HG02840 (cell line): Measurements from ENCODE around the gene TANC1.

Experiments used
- ATAC-seq: cut with Tn5 transposase; IDR thresholded peaks from one replicate; pipeline ENCODE4 v1.9.1; 2021; ENCODE audit warnings: mild to moderate bottlenecking, moderate library complexity, moderate number of reproducible peaks; ENCODE audit not compliant: unreplicated experiment, low FRiP score

Gene TANC1

DNA sequence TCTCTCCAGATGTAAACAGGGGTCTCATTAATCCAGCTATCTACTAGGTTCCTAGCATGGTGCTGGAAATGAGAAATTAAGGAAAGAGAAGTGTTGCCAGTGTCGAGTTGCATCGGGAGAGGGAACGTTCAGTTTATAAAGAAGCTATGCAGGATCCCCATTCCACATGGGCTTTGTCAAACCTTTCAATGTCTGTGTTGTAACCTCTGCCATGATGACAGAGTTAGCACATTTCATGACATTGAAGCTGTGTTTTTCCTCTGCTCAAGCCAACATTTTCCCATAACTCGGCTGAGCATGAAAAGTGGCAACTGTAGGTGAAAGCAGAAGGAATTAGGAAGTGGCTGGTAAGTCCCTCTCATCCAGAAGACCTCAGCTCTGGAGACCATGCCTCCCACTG, 184.6 kb downstream of the TANC1 start:
- ATAC-seq, result no peak

DNA sequence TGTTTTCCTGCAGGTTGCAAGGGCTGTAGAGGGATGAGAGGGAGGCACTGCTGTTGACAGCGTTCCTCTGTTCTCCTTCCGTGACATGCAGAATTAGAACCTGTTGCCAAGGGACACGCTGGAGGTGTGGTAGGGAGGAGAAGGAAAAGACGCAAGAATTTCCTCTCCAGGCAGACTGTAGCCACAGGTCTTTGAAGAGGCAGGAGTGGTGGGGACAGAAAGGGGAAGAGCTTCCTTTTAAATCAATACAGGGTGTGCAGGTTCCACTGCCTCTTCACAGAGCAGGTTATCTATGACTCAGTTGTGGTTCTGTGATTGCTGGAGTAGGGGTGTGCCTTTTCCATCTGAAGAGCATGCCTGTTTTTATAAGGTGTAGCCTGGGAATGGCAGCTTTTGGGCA, 185.0 kb downstream of the TANC1 start:
- ATAC-seq, result no peak

DNA sequence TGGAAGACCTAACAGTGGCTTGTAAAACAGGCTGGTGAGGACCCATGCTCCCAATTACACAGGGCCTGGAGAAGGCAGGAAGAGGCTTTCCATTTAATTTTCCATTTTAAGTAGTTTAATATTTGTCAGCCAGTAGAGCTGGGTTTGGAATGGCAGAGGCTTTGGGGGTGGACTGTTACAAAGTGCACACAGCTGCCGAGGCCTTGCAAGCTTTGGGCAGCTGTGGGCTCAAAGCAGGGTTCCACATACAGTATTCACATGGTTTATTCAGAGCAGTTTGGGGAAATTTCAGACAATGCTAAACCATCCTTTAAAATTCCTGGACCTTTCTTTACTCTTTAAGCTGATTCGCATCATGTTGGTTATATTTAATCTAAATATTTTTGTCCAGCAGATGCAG, 185.5 kb downstream of the TANC1 start:
- ATAC-seq, result no peak

DNA sequence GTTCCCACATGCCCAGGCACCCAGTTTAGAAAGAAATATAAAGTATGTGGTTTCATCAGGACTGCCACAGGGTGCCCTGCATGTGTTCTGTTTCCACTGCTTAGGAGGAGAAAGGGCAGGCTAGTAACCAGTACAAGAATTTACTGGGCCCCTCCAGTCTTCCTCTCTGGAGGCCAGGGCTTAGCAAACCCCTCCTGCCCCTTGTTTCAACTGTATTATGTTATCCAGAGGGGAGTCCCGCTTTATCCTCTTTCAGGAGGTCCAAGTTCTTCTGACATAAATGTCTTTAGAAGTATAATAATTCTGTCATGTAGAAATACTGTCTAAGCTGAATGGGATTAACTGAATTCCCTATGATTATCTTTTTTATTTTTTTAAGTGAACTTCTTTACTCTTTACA, 185.9 kb downstream of the TANC1 start:
- no peak for ATAC-seq

DNA sequence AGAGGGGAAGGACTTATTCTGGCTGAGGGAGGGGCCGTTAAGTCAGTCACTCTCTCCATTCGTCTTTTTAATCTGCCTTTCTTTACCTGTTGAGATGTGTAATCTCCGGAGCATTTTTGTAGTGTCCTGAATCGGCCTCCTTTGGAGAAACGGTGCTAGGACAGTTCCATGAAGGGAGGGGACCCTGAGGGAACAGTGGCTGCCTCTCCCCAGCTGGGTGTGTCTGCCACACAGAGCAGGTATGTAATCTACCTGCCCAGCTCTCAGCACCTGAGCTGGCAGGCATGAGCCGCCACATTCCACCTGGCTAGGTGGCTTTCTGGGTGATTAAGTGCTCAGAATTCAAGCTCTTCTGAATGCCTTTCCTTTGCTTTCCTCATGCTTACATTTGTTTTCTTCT, 186.9 kb downstream of the TANC1 start:
- no peak for ATAC-seq

DNA sequence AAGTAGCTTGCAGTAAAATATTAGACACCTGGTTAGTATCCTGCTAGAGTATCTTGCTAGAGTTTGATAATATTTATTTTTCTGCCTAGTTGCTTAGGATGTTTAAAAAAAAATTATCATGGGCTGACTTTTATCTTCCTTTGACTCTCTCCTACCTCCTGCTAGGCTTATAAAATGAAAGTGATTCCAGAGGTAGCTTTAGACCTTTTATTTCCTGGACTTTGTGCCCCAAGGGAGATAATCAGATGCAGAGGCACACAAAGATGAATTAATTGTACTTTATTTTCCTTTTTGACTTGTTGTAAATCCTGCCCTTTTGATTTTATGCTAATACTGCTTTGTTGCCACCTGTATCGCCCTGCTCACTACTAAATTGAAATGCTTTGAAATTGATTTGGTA, 187.4 kb downstream of the TANC1 start:
- no peak for ATAC-seq

DNA sequence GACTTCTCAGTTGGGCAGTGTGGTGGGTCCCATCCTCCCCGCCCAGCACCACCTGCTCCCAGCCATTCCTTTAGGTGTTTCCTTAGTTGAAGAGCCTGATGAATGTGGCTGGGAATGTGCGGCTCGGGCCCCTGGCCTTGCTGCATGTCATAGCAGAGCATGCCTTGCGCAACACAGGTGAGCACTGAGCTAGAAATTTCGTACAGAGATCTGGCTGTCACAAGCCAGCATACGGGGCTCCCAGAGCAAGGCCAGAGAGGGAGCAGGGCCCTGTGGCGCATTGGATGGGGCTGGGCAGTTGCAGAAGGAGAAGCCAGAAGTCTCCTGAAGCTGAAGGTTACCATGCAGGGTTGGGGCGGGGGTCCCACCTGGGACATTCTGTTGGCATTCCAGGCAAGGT, 188.4 kb downstream of the TANC1 start:
- no peak for ATAC-seq

DNA sequence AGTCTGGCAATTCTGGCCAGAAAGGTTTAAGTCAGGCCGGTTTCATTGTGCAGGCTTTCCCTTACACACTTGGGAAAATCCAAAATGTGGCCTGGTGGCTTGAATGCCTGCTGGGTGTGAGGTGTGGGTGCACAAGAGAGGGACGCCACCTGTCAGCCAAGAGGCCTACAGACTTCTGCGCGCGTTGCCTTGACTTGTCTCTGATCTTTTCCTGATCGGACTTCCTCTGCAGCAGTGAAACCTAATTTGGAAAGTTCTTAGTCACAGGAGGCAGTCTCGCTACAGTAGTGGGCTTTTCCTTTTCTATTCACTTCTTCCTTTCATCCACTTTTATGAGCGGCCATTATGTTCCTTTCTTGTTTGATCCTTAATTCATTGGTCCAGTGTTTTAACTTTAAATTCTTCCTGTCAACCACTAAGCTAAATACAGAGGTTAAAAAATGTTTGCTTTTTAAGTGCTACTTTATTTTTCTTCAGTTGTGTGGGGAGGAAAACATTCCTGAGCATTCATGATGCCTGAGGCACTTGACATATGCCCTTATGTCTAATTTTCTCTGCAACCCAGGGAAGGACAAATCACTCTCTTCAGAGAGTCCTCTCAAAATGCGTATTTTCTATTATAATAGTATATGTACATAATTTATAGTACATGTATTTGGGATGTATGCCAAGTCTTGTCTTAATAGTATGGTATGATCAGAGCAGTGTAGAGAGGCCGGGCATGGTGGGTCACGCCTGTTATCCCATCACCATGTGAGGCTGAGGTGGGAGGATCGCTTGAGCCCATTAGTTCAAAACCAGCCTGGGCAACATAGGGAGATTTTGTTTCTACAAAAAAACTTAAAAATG, 189.1 kb downstream of the TANC1 start:
- ATAC-seq, result no peak

DNA sequence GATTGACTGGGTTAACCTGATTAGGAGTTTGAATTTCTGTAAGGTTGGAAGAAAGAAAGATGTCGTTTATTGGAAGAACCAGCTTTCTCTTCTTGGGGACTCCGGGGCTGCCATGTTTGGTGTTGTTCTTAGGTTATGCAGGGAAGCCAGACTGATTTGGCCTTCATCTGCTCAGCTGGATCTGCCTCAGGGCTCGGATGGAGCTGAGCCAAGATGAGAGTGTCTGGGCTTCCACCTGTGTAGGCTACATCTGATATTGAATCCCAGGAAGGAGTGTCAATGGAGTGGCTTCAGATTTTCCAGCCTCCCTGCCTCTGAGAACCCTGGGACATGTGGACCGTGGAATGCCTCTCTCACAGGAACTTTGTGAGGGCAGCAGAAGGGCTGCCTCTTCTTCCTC, 192.0 kb downstream of the TANC1 start:
- no peak for ATAC-seq

DNA sequence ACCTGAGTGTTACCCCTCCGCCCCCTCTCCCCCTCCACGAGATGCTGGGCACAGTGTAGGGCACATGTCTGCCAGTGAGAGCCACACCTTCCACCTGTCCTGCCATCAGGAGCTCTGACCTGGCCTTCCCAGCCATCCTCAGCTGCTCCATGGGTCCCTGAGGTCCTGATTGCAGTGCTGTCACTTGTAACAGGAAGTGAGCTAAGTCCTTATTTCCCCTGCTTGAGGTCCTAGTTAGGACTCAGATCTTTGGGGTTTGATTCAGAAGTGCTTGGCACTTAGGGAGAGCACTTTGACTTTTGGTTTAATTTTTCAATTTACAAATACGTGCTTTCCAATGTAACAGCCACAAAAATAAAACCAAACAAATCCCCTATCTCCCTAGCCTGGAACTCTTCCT, 192.5 kb downstream of the TANC1 start:
- ATAC-seq, result no peak

DNA sequence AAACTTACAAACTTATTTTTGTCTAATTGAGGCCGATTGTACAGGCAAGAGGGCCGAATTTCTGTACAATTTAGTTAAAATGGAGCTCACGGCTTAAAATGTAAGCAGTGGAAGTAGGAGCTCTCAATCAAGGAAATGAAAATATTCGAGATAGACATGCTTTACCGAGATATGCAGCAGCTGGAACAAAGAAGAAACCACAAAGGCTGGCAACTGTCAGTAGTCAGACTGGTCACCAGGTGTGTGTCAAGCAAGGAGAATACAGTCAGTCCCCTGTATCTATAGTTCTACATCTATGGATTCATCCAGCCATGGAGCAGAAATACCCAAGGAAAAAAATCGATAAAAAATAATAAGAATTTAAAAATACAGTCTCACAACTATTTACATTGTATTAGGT, 195.5 kb downstream of the TANC1 start:
- ATAC-seq, result no peak

DNA sequence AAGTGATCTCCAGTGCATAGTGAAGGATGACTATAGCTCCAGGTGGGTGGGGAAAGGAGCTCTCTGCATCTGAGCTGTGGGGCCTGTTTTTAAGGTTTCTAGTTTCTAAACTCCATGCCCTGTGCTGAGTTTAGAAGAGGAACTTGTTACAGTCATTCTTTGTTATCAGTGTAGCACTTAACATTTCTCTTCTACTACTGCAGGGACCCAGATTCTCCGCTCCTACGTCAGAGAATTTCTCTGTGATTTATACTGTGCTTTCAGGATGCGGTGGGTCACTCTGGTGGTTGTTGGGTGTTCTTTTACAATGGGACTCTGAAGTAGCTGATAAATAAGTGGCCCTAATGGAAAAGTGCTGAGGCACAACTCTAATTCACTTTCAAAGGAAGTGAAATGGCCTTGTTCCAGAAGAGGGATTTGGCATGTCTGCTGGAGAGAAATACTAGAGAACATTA, 196.0 kb downstream of the TANC1 start:
- ATAC-seq, result no peak

DNA sequence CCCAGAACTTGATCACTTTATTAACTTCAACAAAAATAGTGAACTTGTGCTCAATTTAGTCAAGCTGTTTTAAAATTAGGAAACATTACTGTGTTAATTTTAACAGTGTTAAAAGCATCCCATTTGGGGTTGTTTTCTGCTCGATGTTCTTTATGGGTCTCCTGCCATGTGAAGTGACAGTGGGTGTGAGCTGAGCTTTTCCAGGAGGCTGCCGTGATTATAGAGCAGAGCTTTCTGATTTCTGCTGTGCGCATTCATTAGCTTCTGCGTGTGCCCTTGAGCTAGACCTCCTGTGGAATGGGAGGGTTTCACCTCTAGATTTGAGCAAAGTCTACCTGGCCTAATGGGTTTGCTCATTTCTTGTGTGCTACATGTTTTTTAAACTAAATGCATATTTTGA, 196.6 kb downstream of the TANC1 start:
- ATAC-seq, result no peak

DNA sequence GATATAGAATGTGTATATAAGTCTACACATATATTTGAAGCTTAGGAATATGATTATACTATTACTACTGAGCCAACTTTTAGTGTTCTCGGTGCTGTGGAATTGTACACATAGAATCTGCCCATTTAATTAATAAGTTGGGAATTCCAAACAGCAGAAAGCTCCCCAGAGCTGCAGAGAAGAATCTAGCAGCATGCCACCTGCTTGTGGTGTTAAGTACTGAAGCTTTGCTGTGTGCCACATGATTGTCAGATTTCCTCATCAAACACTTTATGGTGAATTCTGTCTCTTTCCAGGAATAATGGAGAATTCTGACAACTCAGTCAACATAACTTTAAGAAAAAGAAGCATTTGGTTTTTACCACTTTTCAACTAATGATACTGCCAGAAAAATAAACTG, 200.3 kb downstream of the TANC1 start:
- no peak for ATAC-seq

DNA sequence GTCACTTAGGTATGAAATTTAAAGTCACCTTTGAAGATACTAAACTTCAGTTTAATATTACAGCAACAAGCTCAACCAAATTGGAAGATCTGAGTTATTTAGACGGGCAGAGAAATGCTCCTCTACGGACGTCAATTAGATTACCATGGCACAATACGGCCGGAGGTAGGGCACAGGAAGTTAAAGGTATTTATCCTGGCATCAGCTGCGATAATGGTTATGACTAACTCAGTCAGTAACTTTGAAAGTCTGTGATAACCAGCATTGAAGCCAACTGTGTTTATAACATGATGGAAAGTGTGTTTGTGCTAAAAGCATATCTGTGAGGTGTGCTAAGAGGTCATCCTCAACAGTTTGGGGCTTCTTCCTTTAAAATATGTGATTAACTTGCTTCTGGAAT, 200.7 kb downstream of the TANC1 start:
- ATAC-seq, result no peak

DNA sequence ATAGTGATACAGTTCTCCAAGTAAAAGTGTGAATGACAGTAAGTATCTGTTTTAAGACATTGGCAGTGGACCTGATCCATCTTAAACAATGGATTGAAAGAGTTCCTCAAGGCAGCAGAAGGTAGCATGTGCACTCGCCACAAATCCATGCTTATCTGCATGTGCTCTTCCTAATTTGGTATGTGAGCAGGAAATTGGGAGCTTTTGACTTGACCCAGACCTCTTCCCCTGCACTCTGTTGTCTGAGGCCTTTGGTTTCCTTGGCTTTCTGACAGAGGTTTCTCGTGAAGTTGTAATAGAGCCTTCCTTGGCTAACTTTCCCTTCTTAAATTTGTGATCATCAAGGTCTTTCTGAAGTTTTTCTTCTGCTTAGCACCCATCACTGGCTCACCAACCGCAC, 204.0 kb downstream of the TANC1 start:
- ATAC-seq, result no peak

DNA sequence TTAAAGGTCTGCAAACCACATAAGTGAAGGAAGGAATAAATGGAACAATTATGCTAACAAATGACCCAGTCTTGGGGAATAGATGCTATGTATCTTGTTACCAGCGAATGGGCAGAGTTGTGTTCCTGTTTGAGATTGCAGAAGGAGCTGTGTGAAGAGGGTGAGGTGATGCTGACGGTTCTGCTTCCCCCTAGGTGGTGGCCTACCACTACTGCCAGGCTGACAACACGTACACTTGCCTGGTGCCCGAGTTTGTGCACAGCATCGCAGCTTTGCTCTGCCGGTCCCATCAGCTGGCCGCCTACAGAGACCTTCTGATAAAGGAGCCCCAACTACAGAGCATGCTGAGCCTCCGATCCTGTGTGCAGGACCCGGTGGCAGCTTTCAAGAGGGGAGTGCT, 206.3 kb downstream of the TANC1 start:
- no peak for ATAC-seq

DNA sequence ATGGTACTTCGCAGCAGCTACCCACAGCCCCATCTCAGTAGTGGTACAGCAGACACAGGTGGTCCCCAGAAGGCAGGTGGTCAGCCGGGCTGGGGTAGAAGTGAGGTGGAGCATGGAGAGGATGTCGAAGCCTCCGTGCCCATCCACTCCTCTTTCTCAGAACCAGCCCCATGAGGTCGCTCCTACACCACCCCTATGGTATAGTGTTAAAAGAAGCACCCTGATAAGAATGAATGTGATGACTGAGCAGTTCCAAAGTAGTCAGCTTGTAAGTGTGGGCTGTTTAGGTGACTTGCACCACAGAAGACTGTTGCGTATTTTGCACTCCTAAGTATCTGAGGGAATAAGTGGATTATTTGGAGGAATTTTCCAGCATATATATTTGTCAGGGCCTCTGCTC, 206.7 kb downstream of the TANC1 start:
- no peak for ATAC-seq

DNA sequence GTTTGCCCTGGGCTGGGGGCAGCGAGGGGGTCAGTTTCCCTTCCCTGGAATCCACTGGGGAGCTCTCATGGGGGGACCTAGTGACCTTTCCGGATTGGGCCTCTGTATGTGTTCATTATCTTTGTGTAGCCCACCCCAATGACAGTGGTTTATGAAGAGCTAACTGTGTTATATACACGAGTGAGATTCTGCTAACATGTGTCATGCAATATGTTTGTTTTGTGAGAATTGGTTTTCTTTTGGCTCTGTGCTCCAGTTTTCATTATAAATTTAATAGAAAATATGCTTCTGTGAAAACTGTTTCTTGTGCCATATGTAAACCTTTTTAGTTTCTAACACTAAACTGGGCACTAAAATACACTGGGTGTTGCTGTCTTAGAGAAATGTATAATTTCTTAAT, 207.5 kb downstream of the TANC1 start:
- ATAC-seq, result no peak

DNA sequence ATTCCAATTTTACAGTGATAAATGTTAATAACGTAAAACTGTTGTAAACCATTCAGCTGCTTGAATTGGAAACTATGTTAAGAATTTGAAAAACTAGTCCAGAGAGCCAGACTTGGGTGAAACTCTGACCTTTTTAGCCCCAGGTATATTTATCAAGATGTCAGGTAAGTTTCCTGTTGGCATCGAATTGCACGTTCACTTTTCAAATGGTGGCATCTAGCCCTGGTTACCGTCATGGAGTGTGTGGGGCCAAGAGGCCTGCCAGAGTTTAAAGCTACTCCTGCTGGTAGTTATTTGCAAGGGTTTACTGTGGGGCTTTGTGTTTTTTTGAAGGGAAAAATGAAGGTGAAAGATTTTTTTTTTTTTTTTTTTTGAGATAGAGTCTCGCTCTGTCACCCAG, 208.1 kb downstream of the TANC1 start:
- ATAC-seq, result no peak

DNA sequence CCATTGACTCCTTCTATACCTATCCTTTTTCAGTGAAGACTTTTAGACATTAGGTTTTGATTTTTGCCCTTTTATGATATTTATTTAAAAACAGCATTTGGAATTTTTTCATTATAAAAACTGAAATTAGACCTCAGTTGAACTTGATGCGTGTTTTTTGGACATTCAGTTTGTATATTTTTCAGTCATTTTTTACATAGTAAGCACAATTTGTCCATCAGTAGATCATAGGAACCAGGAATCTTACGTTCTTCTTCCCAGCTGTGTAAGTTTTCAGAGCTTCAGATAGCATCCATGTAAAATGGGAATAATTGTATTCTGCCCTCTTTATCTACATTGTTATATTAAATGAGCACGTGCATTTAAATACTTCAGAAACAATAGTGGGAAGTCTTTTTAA, 208.9 kb downstream of the TANC1 start:
- no peak for ATAC-seq

DNA sequence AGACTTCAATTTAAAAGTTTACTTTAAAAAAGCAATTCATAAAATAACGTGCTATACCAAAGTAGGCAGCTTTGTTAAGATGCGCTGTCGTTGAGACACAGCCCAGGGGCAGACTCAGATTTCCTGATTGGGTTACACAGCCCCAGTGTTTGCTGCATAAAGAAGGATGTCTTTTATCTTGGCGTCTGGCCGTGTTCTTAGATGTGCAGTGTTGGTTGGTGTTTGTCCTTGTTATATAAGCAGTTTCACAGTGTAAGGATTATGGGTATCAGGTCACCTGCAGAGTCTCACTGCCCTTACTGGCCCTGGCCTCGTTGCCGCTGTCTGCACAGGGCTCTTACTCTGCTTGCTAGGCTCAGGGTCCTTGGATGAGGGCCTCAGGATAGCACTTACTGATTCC, 209.5 kb downstream of the TANC1 start:
- ATAC-seq, result no peak

DNA sequence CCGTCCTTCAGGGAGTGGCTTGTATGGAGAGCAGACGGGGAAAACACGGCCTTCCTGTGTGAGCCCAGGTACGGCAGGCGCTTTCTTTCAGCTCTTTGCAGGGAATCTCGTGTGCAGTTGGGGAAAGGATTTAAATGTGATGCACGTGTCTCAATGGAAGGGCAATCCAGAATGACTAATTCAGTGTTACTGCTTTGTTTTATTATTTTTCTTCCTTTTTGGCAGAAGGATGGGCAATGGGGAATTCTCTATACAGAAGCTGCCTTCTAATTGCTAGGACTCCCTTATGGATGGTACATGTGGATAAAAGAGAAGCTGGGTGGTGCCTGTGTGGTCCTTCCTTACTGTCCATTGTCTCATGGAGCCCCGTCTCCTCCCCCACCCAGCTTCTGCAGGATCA, 210.7 kb downstream of the TANC1 start:
- no peak for ATAC-seq
